G401.6 (cell line): ENCODE data around the gene SLC45A3.
"Not testable (repeated sequence)": the region's sequence is repeated elsewhere in the genome, so short reads cannot be mapped to it uniquely, and the experiment has no call there.

Source experiments
- FAIRE-seq: peaks from 2 replicates; lab custom pipeline; 2012; peaks lifted over from hg19 to GRCh38; lab: Jason Lieb, UNC

SLC45A3 gene

DNA sequence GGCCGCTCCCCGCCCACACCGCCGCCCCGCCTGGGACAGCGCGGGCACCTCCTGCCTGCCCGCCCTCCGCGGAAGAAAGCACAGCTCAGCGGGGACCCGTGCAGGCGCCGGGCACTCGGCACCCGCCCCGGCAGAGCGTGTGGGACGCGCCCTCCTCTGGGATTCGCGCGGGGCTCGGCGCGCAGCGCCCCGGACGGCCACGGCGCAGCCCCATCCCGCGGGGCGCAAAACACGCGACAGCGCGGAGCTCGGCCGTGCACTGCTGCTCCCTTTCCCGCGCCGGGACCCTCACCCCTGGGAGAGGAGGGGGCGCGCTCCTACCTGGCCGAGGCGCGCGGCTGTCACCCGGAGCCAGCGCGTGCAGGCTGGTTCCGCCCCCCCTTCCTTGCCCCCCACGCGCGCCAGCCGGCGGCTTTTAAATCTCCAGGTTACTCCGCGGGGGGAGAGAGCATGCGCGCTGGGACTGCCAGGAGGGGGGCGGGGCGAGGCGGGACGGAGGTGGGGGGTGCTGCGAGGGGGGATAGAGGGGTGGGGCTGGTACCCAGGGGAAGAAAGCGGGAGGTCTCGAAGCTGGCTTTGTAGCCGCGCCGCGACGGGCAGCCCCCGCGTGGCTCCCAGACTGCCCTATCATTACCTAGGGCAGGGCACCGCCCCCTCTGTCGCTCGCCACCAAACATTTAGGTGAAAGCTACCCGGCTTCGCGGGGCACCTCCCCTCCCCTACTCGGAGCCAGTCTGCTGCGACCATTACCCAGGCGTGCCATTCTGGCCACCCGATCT, at the start of gene SLC45A3:
Gene SLC45A3 (minus strand): TSS at position 437 of the 779 bp plus-strand sequence. CDS start 15,853 bp downstream, outside the sequence.
- FAIRE-seq = no peak

GRCh38 chr1:205726619-205727125, 46.4 kb upstream of the SLC45A3 start:
- FAIRE-seq = no peak

GRCh38 chr1:205725514-205725913, 45.2 kb upstream of the SLC45A3 start:
- FAIRE-seq = no peak

GRCh38 chr1:205720740-205721139, 40.4 kb upstream of the SLC45A3 start:
- FAIRE-seq = not testable (repeated sequence)

DNA sequence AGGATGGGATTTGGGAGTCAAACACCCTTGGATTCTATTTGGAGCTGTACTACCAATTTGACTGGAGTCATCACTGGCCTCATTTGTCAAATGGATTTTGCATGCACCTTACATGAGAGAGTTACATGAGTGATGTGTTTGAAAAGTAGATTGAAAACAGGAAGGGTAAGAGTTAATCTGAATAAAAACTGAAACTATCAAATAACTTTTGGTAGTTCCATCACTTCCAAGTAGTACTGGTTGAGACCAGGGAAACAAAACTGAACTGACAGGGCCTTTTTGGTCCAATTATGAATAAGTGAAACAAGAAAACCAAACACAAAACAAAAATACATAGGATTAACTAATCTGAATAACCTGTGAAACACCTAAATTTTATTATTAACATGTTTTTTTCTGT, 39.5 kb upstream of the SLC45A3 start:
- no peak for FAIRE-seq

GRCh38 chr1:205719015-205719414, 38.7 kb upstream of the SLC45A3 start:
- FAIRE-seq = no peak

DNA sequence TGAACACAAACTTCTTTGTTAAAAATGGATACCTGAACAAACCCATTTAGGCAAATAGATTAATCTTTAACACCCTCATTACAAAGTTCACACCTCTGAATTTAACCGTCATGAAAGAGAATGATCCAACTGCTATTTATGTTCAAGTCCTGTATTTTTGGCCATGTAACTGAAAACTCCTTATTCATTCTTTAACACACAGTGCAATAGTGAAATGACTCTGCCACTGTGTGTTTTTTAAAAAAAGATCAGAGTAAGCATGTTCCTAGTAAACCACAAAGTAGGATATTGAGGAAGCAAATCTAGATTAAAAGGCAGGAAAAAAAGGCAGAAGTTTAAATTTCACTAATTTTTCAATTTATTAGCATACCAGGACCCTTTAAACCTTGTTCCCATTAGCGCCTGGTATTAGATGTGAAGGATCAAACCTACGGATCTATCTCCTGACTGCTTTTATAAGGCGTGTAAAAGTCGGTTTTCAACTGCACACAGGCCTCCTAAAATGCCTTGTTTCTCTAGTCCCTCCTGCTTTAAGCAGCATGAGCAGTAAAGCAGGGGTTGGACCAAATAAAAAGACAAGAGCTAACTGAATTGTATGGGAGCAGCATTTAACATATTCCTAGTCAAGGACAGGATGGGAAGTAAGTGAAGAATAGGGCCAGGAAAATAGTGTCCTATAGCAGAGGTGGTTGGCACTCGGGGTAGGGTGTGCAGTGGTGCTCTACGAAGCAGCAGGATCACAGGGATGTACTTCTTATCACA, 36.2 kb upstream of the SLC45A3 start:
- peak; percentile 17 for FAIRE-seq

DNA sequence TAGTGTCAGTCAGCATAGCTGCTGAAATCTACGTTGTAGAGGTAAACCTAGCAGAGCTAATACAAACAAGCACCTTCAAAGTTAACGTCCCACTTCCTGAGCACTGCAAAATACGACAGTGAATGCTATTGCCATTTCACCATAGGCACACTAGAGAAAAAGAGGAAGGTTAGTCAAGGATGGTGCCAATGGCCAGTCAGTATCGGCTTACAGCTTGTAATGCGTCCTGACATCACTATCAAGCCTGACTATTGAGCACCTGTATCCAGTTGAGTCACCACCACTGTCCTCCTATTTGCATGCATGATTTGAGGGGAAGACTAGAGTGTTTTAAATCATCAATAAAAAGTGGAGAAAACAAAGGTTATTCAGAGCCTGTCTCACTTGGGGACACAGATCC, 35.3 kb upstream of the SLC45A3 start:
- no peak for FAIRE-seq

DNA sequence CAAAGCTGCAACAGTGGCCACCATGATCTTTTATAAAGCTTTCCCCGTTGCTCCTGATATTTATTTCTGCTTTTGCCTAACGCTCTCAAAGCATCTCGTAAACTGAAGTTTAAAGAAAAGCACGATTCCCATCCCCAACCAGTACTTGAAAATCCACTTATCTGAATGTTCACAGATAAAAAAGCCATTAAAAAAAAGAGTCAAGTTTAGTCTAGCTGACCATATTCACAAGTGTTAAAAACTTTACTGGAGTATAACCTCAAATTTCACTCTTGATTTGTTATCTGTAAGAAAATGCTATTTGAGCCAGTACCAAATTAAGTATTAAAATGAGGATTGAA, 34.6 kb upstream of the SLC45A3 start:
- no peak for FAIRE-seq

- FAIRE-seq = no peak
These were observed 34.0 kb upstream of the SLC45A3 start for GRCh38 chr1:205714190-205714905.

DNA sequence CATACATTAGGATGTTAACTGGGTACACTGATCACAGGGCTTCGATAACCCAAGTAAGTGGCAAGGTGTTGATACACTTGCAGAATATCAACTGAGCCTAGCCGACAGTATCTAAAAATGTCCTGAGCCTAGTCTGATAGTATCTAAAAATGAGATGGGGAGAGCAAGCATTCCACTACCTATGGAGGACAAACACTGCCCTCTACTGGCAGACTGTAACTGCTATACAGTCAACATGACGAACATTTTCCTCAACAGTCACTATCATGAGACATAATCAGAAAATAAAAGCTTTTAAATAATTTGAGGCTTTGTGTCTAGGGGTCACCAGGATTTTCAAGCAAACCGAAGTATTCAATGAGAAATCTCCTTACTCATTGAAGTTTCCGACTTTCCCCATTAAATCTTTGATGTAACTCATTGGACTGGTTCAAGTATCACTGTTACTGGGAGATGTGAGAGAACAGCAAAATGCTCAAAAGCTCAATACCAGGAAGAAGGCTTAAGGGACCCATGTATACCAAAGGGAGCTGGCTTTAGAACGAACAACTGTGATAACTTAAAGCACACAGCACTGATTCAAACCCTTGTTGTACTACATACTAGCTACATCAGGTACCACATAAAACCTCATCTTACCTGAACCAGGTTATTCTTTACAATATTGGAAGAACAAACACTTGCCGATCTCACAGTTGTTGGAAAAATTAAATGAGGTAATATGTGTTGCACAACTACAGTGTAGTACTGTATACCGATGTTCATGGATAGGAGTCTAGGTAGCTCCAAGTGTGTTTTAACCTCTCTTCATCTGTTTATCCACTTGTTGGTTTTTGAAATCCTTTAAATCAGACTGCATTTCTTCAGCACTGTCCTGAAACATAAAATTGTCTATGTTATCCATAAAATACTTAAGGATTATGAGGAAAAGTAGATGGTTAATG, 31.1 kb upstream of the SLC45A3 start:
- FAIRE-seq = peak; percentile 79

DNA sequence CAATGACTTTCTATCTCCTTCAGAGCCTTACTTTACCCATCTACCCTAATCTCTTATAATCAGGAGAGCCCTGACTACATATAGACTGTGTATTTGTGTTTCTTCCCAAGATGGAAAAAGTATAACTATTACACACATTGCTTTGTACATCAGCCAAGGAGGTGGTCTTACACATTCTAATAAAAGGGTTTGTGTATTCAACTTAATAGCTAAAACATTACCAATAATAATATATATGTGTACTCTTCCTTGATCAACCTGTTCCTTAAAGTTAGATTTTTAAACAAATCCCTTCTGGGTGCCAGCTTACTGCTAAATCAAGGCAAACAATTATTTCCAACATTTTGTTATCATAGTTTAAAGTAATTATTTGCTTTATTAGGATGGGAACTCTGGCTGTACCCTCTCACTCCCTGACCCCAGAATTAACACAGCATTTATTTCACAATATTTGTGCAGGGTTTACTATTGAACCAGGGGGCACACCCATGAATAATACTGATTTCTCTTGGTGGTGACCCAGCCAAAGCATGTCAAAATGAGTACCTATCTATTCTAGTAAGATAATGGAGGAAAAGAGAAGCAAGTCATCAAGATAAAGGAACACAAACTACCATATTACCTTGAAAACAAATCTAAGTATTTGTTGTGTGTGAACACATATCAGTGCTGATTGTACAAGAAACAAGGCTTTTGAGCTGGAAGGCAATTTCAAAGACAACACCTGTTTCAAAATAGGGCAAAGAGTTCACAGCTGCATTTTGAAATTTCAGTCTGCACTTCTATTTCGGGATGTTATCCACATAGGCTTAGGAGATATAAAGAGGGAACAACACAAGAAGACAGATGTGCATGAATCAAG, 30.1 kb upstream of the SLC45A3 start:
- no peak for FAIRE-seq

- no peak for FAIRE-seq
These were observed 29.3 kb upstream of the SLC45A3 start for GRCh38 chr1:205709640-205710039.

DNA sequence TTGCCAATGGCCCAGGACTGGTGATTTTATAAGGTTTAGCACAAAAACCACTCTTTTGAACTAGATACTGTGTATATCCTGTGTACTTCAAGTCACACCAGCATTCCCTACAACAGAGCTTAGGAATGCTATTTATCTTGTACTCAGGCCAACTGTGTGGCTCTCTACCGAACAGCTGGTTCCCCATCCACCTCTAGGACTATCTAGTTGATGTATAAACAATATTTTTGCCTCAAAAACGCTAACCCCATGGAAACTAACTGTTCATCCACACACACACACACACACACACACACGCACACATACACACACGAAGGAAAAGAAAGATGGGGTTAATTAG, 28.7 kb upstream of the SLC45A3 start:
- no peak for FAIRE-seq

GRCh38 chr1:205706601-205707502, 26.5 kb upstream of the SLC45A3 start:
- FAIRE-seq = no peak

GRCh38 chr1:205704903-205705302, 24.6 kb upstream of the SLC45A3 start:
- FAIRE-seq = no peak

GRCh38 chr1:205703072-205703471, 22.8 kb upstream of the SLC45A3 start:
- no peak for FAIRE-seq

DNA sequence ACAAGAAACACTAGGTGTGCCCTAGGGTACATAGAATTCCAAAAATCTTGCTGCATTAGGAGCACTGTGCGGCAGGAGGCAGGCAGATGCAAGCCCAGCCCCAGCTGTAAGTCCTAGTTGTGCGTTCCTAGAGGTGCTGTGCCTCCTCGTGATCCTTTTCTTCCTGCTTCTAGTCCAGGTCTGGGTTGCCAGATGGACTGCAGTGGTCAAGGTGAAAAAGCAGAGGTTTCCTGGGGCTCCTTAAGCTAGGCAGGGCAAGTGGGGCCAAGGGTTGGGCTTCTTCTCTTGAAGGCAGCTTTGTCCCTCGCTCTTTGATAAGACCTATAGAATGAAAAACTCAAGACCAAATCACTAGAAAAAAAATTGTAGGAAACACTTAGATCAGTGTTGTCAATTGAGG, 21.6 kb upstream of the SLC45A3 start:
- no peak for FAIRE-seq

- FAIRE-seq = no peak
These were observed 21.1 kb upstream of the SLC45A3 start for GRCh38 chr1:205701420-205701819.
